Body of pancreas (tissue), 4 donors: Measurements from ENCODE around the gene PML.

Source experiments
- CTCF ChIP-seq, 7 experiments: fragments of 450-650 bp in 4 of 7; fragments of 200-600 bp in 3 of 7; sonication (generic) in 3 of 7; IDR thresholded peaks; one replicate each; pipeline ENCODE4 v1.5.1; 2016 to 2019; ENCODE audit warnings: antibody characterized with exemption in 7 of 7
- POLR2A ChIP-seq, 3 donors: fragments of 450-650 bp; IDR thresholded peaks; one replicate each; pipeline ENCODE4 v1.6.1; 2016; ENCODE audit warnings: antibody characterized with exemption in 3 of 3, mild to moderate bottlenecking in 2 of 3

- TF ChIP-seq CTCF (IDR thresholded peaks at IDR 0.05) (no peak), POLR2A (IDR thresholded peaks at IDR 0.05) (no peak)
Measured at GRCh38 chr15:73985101-73985873, 9.2 kb upstream of the PML start.
